ENCODE data around the gene SF3B4.
A peak's percentile ranks its signal among the peaks of the same experiment; 100 is the strongest.
"Not testable (repeated sequence)": the region's sequence is repeated elsewhere in the genome, so short reads cannot be mapped to it uniquely, and the experiment has no call there.

Gene SF3B4

GRCh38 chr1:149887196-149887455, 40.5 kb downstream of the SF3B4 start:
- not testable (repeated sequence) for DNase-seq

DNA sequence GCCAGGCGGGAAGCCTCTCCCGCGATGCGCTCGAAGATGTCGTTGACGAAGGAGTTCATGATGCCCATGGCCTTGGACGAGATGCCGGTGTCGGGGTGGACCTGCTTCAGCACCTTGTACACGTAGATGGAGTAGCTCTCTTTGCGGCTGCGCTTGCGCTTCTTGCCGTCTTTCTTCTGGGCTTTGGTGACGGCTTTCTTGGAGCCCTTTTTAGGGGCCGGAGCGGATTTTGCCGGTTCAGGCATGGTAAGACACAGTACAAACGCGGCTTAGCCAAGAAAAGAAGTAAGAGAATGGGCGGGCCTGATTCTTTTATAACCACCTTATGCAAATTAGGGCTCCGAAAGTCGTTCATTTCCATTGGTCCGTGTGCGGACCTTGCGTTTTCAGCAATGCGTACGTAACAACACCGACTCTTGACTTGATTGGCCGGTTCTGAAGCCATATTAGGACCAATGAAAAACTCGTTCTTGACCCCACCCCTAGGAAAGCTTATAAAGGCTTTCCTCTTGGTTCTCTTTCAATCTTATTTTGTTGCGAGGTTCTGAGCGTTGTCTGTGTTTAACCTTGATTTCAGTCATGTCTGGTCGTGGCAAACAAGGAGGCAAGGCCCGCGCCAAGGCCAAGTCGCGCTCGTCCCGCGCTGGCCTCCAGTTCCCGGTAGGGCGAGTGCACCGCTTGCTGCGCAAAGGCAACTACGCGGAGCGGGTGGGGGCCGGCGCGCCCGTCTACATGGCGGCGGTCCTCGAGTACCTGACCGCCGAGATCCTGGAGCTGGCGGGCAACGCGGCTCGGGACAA, 41.0 kb downstream of the SF3B4 start:
- DNase-seq = peak; percentile 79 to 85

DNA sequence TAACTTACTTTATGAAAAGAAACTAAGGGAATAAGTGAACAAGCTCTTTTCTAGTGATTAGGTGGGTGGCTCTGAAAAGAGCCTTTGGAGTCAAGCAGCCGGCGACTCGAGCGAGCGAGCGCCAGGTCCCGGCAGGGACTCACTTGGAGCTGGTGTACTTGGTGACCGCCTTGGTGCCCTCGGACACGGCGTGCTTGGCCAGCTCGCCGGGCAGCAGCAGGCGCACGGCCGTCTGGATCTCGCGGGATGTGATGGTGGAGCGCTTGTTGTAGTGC, 41.5 kb downstream of the SF3B4 start:
- not testable (repeated sequence) for DNase-seq

GRCh38 chr1:149885339-149886120, 42.1 kb downstream of the SF3B4 start:
- peak; percentile 76 to 80 for DNase-seq

DNA sequence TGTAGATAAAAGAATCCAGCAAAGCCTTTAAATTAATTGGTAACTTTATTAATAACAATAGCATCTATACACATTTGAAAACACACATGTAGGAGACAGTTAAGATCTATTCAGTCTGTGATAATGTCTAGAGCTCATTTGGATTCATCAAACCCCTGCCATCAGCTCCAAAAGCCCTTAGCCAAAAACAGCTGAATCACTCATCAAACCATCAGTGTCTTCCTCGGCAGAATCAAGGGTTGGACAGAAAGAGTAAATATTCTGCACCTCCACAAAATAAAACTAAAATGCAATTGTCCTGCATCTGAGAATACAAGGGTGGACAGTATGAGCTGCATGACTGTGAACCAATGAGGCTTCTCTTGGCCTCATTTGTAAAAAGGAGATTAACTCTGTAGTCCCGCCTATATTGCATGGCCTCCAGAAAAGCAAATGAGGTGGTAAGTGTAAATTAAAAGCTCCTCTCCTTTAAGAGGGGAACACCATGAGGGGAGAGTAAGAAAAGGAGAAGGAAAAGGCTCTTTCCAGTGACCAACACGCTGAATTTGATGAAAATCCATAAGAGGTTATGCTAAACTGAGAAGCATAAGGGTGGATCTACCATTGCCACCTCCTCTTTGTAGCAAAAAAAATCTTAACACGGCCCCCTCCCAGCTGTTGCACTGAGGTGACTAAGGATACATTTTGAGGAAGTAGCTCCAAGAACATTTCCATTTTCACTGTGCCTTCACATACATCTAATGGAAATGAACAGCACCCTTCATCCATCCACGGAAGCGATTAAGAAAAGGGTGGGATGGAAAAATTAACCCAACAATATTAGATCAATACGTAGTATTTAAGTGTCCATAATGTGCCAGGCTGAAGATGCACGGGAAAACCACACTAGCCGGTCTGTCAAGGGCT, 42.9 kb downstream of the SF3B4 start:
- peak in 1 of 2 experiments; percentile 37 for DNase-seq

DNA sequence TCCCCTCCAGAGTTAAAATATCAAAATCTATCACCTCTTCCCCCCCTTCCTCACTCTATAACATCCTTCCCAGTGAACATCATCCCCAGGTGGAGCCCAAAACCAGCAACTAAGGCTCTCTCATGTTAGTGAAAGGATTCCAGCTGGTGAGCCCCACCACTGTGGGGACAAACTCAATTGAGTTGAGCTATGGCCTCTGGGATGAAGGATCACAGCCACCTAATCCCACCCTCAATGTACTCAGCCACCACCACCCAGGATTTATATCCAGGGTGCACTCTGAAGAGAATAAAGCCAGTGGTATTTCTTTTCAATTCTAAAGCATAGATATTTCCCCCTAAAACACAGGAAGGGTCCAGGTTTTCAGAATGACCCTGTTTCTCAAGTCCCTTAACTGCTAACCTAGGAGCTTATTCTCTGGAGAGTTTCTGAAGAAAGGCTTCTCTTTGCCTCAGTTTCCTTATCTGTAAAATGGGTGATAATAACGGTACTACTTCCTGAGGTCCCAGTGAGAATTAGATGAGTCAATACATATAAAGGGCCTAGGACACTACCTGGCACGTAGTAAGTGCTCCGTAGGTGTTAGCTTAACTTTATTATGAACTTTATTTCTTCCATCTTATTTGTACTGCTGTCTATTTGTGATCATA, 43.9 kb downstream of the SF3B4 start:
- DNase-seq = no peak

DNA sequence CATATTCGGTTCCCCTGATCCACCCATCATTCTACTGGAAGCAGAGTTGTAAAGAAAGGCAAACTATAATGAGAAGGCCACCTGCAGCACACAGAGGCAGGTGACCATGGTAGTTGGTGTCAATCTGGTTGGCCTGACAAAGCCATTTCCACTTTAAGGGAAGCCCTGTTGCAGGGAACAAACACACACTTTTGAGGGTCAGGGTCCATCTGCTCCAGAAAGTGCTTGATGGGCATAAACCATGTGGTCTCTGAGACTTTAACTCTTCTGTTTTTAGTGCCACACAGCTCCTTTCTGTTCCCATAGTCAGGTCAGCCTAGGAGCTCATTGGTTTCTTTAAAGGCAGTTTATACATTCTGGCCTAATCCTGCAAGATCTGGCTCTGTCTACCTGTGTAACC, 45.7 kb downstream of the SF3B4 start:
- no peak for DNase-seq

DNA sequence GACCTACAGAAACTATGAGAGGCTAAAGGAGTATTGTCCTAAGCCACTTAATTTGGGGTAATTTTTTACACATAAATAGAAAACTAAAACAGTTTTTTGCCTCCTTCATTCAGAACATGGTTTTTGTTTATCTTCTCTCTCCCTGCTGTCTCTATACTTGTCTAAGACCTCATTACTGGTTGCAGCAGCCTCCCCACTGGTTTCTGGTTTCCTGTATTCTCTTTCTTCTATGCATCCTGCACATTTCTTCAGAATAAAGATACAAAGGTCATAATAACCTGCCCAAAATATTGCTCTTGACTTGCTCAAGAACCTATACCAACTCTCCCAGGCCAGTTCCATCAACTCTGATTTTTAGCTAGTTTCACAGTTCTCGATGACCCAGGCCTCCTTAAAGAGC, 48.0 kb downstream of the SF3B4 start:
- no peak for DNase-seq

DNA sequence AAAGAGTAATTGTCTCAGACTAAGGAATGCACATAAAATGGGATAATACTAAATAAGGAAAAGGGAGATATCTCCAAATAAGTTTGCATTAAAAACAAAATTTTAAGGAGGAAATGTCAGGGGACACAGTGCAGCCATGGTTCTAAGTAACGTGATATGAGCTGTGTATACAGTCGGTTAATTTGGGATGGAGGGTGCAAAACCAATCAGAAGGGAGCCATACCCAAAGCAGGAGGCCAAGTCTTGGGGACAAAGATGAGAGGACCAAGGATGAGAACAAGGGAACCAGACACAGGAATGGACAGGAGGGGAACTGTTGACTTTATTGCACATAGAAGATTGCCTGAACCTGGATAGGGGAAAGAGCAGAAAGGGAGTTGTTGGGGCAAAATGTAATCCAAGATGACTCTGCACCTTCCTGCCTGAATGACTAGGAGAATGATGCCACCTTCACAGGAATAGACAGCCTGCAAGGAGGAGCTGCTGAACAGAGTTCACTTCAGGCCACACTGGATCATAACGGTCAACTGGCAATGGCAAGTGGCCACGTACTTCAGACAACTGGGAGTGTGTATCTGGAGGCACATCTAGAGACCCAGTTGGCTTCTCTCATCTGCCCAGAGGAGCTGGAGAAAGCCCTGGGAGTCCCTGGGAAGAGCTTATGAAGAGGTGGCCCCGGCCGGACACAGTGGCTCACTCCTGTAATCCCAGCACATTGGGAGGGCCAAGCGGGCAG, 50.2 kb downstream of the SF3B4 start:
- DNase-seq = no peak
